WERI-Rb-1 (cell line): ENCODE data around the gene RTTN.

Experiments used
- DNase-seq: peaks from one replicate; pipeline ENCODE4 v3.0.0-alpha.2; 2020
- H3K27ac ChIP-seq: fragments of 250-450 bp; sonication (Bioruptor Pico); 2 replicates; pipeline ENCODE4 v1.5.1; 2020; ENCODE audit warnings: mild to moderate bottlenecking, moderate library complexity
- H3K27me3 ChIP-seq: fragments of 250-450 bp; sonication (Bioruptor Pico); 2 replicates; pipeline ENCODE4 v1.5.1; 2021; ENCODE audit warnings: mild to moderate bottlenecking, low read depth, moderate library complexity; ENCODE audit not compliant: insufficient read depth, severe bottlenecking
- H3K36me3 ChIP-seq: fragments of 250-450 bp; sonication (Bioruptor Pico); 2 replicates; pipeline ENCODE4 v1.5.1; 2020; ENCODE audit warnings: mild to moderate bottlenecking, moderate library complexity
- H3K4me3 ChIP-seq: 2 replicates; pipeline ENCODE4 v1.5.1; 2011; ENCODE audit warnings: low read depth, mild to moderate bottlenecking, control low read depth, low read length
- H3K9me3 ChIP-seq: fragments of 250-450 bp; sonication (Bioruptor Pico); 2 replicates; pipeline ENCODE4 v1.5.1; 2021; ENCODE audit warnings: mild to moderate bottlenecking, moderate library complexity; ENCODE audit not compliant: severe bottlenecking
- TF ChIP-seq, protein P1 (sequence below): IDR thresholded peaks from 2 replicates; pipeline ENCODE4 v1.5.1; 2011; ENCODE audit warnings: low read depth, mild to moderate bottlenecking, control low read depth, inconsistent platforms, low read length

Gene RTTN

GRCh38 chr18:69957747-69958146, 247.7 kb downstream of the RTTN start:
- no peak overlapping the region for H3K27ac ChIP-seq
- TF ChIP-seq, protein P1, sequence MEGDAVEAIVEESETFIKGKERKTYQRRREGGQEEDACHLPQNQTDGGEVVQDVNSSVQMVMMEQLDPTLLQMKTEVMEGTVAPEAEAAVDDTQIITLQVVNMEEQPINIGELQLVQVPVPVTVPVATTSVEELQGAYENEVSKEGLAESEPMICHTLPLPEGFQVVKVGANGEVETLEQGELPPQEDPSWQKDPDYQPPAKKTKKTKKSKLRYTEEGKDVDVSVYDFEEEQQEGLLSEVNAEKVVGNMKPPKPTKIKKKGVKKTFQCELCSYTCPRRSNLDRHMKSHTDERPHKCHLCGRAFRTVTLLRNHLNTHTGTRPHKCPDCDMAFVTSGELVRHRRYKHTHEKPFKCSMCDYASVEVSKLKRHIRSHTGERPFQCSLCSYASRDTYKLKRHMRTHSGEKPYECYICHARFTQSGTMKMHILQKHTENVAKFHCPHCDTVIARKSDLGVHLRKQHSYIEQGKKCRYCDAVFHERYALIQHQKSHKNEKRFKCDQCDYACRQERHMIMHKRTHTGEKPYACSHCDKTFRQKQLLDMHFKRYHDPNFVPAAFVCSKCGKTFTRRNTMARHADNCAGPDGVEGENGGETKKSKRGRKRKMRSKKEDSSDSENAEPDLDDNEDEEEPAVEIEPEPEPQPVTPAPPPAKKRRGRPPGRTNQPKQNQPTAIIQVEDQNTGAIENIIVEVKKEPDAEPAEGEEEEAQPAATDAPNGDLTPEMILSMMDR, result no peak
- H3K9me3 ChIP-seq, result no peaks in the 10 kb centered on the region
- no peak overlapping the region for H3K4me3 ChIP-seq
- no peaks in the 10 kb centered on the region for H3K36me3 ChIP-seq
- DNase-seq, result no peak
- H3K27me3 ChIP-seq, result no peaks in the 10 kb centered on the region

GRCh38 chr18:69956665-69957620, 248.5 kb downstream of the RTTN start:
- DNase-seq, result no peak
- Histone ChIP-seq H3K27ac (no peak overlapping the region), H3K9me3 (no peaks in the 10 kb centered on the region), H3K27me3 (no peaks in the 10 kb centered on the region), H3K4me3 (no peak overlapping the region), H3K36me3 (no peaks in the 10 kb centered on the region)
- TF ChIP-seq, protein P1, result no peak

DNA sequence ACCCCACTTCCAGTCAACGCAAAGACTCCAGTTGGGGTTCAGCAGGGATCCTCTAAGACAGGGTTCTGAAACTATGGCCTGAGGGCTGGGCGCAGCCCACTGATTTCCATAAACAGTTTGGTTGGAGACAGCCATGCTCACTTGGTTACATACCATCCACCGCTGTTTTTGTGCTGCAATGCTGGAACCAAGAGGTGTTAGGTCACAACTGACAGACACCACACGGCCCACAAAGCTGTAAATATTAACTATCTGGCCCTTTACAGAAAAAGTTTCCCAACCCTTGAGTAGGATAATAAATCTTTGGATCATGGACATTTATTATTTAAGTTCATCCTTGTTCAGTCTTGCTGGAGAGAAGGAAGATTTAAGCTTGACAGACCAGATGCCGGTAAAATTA, 249.4 kb downstream of the RTTN start:
- TF ChIP-seq, protein P1, result no peak
- Histone ChIP-seq H3K36me3 (no peaks in the 10 kb centered on the region), H3K27me3 (no peaks in the 10 kb centered on the region), H3K9me3 (no peaks in the 10 kb centered on the region), H3K4me3 (no peak overlapping the region), H3K27ac (no peak overlapping the region)
- DNase-seq, result no peak

DNA sequence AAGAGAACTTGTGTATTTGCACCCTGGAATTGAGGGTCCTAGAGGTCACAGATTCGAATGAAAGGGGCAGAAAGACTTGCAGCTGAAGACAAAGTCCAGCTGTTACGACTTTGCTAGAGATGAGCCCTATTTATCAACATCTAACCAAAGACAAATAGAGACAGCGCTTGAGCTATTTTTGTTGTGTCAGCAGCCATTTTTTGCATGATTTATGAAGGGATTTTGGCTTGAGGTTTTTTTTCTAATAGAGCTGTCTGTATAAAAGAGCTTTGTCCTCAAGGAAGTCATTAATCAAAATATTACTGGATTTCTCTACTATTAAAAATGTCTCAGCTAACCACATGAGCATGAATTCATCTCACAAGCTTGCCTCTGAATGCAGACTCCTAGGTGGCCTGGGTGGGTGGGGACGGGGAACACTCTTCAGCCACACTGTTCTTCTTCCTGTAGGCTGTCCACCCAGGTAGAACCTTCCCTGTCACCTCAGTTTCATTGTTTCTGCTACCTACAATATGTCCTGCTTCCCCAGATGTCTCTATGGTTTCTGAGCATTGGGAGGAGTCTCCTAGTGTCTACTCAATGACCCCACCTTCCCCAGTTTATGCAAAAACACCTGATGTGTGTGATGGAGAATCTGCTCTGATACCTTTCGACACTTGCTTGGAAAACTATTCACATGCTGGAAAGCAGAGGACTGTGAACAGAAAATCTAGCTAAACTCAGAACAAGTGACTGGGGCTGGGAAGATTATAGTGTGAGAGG, 250.6 kb downstream of the RTTN start:
- Histone ChIP-seq H3K27ac (no peak overlapping the region), H3K4me3 (no peak overlapping the region), H3K27me3 (no peaks in the 10 kb centered on the region), H3K9me3 (no peaks in the 10 kb centered on the region), H3K36me3 (no peaks in the 10 kb centered on the region)
- DNase-seq, result no peak
- TF ChIP-seq, protein P1, result no peak

DNA sequence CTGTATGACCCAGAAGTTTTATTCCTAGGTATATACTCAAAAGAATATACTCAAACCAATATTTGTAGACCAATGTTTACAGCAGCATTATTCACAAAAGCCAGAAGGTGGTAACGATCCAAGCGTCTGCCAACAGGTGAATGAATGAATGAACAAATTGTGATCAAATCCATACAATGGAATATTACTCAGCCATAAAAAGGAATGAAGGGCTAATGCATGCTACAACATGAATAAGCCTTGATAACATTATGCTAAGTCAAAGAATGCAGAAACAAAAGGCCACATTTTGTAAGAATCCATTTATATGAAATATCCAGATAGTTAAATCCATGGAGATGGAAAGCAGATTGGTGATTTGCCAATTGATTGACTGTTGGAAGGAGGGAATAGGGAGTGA, 252.3 kb downstream of the RTTN start:
- H3K36me3 ChIP-seq, result no peaks in the 10 kb centered on the region
- no peak for DNase-seq
- no peak overlapping the region for H3K27ac ChIP-seq
- no peaks in the 10 kb centered on the region for H3K9me3 ChIP-seq
- no peaks in the 10 kb centered on the region for H3K27me3 ChIP-seq
- no peak overlapping the region for H3K4me3 ChIP-seq
- TF ChIP-seq, protein P1, result no peak
